Measurements from ENCODE around the gene MS4A18.

Gene MS4A18

GRCh38 chr11:60790726-60791125, 66.2 kb downstream of the MS4A18 start:
- no peak for DNase-seq

GRCh38 chr11:60791153-60791933, 66.8 kb downstream of the MS4A18 start:
- DNase-seq, result no peak

- DNase-seq, result no peak
Measured at GRCh38 chr11:60792521-60792920, 68.0 kb downstream of the MS4A18 start.
